Naive thymus-derived CD4-positive, alpha-beta T cell (primary cell): ENCODE measurements around the gene YLPM1. TPM values are rescaled to one million over a fixed set of nuclear protein-coding genes. Genes with fewer than 3 reads are reported as not detected.
"Not testable (repeated sequence)": the region's sequence is repeated elsewhere in the genome, so short reads cannot be mapped to it uniquely, and the experiment has no call there.

ENCODE experiments used
- ATAC-seq: fragments of 150-1000 bp; cut with Tn5 transposase; 2 replicates; pipeline ENCODE4 v1.10.0; 2021; ENCODE audit warnings: mild to moderate bottlenecking, moderate library complexity
- CTCF ChIA-PET: fragments of 350-600 bp; sonication (Branson Sonifier 250); formaldehyde crosslinking; loops from one replicate; lab custom pipeline; 2021; ENCODE audit warnings: antibody characterized with exemption; lab: Charles Lee
- POLR2A ChIA-PET: fragments of 350-600 bp; sonication (Branson Sonifier 250); formaldehyde crosslinking; loops from one replicate; lab custom pipeline; 2021; ENCODE audit warnings: antibody characterized with exemption, inconsistent platforms; lab: Charles Lee
- DNase-seq, 9 donors: peaks; one replicate each; pipeline versions ENCODE4 v3.0.0 to v3.0.0-alpha.2; 2020 to 2022; ENCODE audit warnings: mixed read lengths in 1 of 9
- H3K27ac ChIP-seq: one replicate; pipeline ENCODE4 v1.7.0; 2013; ENCODE audit warnings: mild to moderate bottlenecking, low read depth, low read length, moderate library complexity
- H3K27me3 ChIP-seq, 2 donors: one replicate each; pipeline ENCODE4 v1.7.0; 2013; ENCODE audit warnings: low read length in 2 of 2, mild to moderate bottlenecking in 2 of 2, moderate library complexity in 2 of 2; ENCODE audit not compliant: control insufficient read depth in 2 of 2, insufficient read depth in 2 of 2
- H3K36me3 ChIP-seq, 3 experiments: 1 replicate in 2 of 3; 2 replicates in 1 of 3; pipeline ENCODE4 v1.7.0; 2013; ENCODE audit warnings: low read length in 3 of 3, mild to moderate bottlenecking in 3 of 3, moderate library complexity in 1 of 3; ENCODE audit not compliant: insufficient read depth in 3 of 3, control insufficient read depth in 2 of 3
- H3K4me1 ChIP-seq, 2 donors: one replicate each; pipeline ENCODE4 v1.7.0; 2013; ENCODE audit warnings: low read length in 2 of 2, mild to moderate bottlenecking in 2 of 2, moderate library complexity in 1 of 2; ENCODE audit not compliant: control insufficient read depth in 2 of 2, insufficient read depth in 2 of 2
- H3K4me3 ChIP-seq: 2 replicates; pipeline ENCODE4 v1.7.0; 2013; ENCODE audit warnings: mild to moderate bottlenecking, low read length
- H3K9me3 ChIP-seq, 3 experiments: 1 replicate in 2 of 3; 2 replicates in 1 of 3; pipeline ENCODE4 v1.7.0; 2013; ENCODE audit warnings: low read length in 3 of 3; ENCODE audit not compliant: control insufficient read depth in 2 of 3
- H3K27ac Mint-ChIP-seq, 9 donors: one replicate each; pipeline ENCODE4 v1.8.0; 2020 to 2022; ENCODE audit warnings: mixed read lengths in 9 of 9, mild to moderate bottlenecking in 8 of 9, moderate library complexity in 5 of 9, inconsistent platforms in 2 of 9
- H3K27me3 Mint-ChIP-seq, 5 donors: one replicate each; pipeline ENCODE4 v1.8.0; 2021 to 2022; ENCODE audit warnings: mixed read lengths in 5 of 5, mild to moderate bottlenecking in 1 of 5
- H3K36me3 Mint-ChIP-seq, 5 donors: one replicate each; pipeline ENCODE4 v1.8.0; 2020 to 2022; ENCODE audit warnings: mixed read lengths in 5 of 5, mild to moderate bottlenecking in 3 of 5, inconsistent platforms in 1 of 5
- H3K4me1 Mint-ChIP-seq, 7 donors: one replicate each; pipeline ENCODE4 v1.8.0; 2020 to 2022; ENCODE audit warnings: mixed read lengths in 7 of 7, mild to moderate bottlenecking in 3 of 7, inconsistent platforms in 1 of 7
- H3K4me3 Mint-ChIP-seq, 10 donors: one replicate each; pipeline ENCODE4 v1.8.0; 2020 to 2022; ENCODE audit warnings: mild to moderate bottlenecking in 10 of 10, mixed read lengths in 10 of 10, moderate library complexity in 6 of 10, inconsistent platforms in 2 of 10
- H3K9me3 Mint-ChIP-seq, 11 donors: one replicate each; pipeline ENCODE4 v1.8.0; 2020 to 2022; ENCODE audit warnings: mixed read lengths in 11 of 11, mild to moderate bottlenecking in 4 of 11, inconsistent platforms in 1 of 11, moderate library complexity in 1 of 11
- intact Hi-C, 2 donors: fragments of 100-400 bp; cut with micrococcal nuclease; formaldehyde crosslinking; loops; one replicate each; pipeline ENCODE4 v1.15.1; 2023
- polyA plus RNA-seq, 2 donors: library from polyadenylated mRNA; unstranded; fragments of 300-500 nt; fragmentation: Illumina TruSeq; gene quantifications; one replicate each; pipeline ENCODE4 v1.2.3, GENCODE V29; 2021
- total RNA-seq, 6 experiments: library from RNA in 5 of 6; stranded (reverse) in 5 of 6; gene quantifications; 1 replicate in 5 of 6; 2 replicates in 1 of 6; pipeline ENCODE4 v1.2.3 and lab custom pipeline; 2021 to 2026

The YLPM1 gene
- total and polyA plus RNA-seq, 7 experiments from 2014 or later: 13.5 to 119 (median 94.8) TPM

GRCh38 chr14:74754899-74755298 lies 8.2 kb upstream of the YLPM1 start:
- DNase-seq: no peak
- H3K36me3 ChIP-seq: no peaks in the 10 kb centered on the region
- peaks cover 0 to 3% of the 10 kb centered on the region in 2 donors for H3K27me3 ChIP-seq
- no peaks in the 10 kb centered on the region for H3K9me3 ChIP-seq
- no peak overlapping the region for H3K4me3 ChIP-seq
- H3K27ac ChIP-seq: no peak overlapping the region
- no peaks in the 10 kb centered on the region for H3K4me1 ChIP-seq
- Mint-ChIP-seq H3K27me3 (no peaks in the 10 kb centered on the region), H3K4me1 (peaks cover 0 to 2% (median 0%) of the 10 kb centered on the region in 7 donors), H3K27ac (no peak overlapping the region), H3K4me3 (no peak overlapping the region), H3K9me3 (peaks cover 0 to 22% (median 11%) of the 10 kb centered on the region in 11 donors), H3K36me3 (peaks cover 4 to 15% (median 9%) of the 10 kb centered on the region in 5 donors)
- ATAC-seq: no peak
- POLR2A ChIA-PET: interaction anchor here (1.1 kb wide), 1 partner anchor 9 kb away, joined by 4 read pairs; no protein-coding TSS in a partner anchor
- intact Hi-C loops: no loop called here
- CTCF ChIA-PET: no interaction called here

- peaks cover 4 to 15% (median 9%) of the 10 kb centered on the region in 5 donors for H3K36me3 Mint-ChIP-seq
- peaks cover 0 to 22% (median 11%) of the 10 kb centered on the region in 11 donors for H3K9me3 Mint-ChIP-seq
- H3K4me3 ChIP-seq: no peak overlapping the region
- H3K4me3 Mint-ChIP-seq: no peak overlapping the region
- H3K27me3 Mint-ChIP-seq: peaks cover 0 to 2% (median 0%) of the 10 kb centered on the region in 5 donors
- no peak overlapping the region for H3K27ac Mint-ChIP-seq
- intact Hi-C loops: no loop called here
- H3K36me3 ChIP-seq: no peaks in the 10 kb centered on the region
- ChIA-PET CTCF (no interaction called here), POLR2A (interaction anchor here (0.6 to 0.7 kb wide), 2 partner anchors 97 to 417 kb away, joined by 3 read pairs; no protein-coding TSS in a partner anchor)
- peaks cover 0 to 3% (median 0%) of the 10 kb centered on the region in 7 donors for H3K4me1 Mint-ChIP-seq
- H3K4me1 ChIP-seq: no peaks in the 10 kb centered on the region
- no peaks in the 10 kb centered on the region for H3K9me3 ChIP-seq
- H3K27ac ChIP-seq: no peak overlapping the region
- ATAC-seq: no peak
- DNase-seq: no peak
- H3K27me3 ChIP-seq: peaks cover 0 to 3% of the 10 kb centered on the region in 2 donors
Observed at GRCh38 chr14:74756326-74756725, 6.8 kb upstream of the YLPM1 start.

- H3K27me3 Mint-ChIP-seq, DNase-seq, H3K4me1 ChIP-seq, H3K9me3 ChIP-seq, H3K36me3 Mint-ChIP-seq, POLR2A ChIA-PET, CTCF ChIA-PET, H3K4me3 Mint-ChIP-seq, intact Hi-C loops, H3K4me3 ChIP-seq, H3K27me3 ChIP-seq, H3K36me3 ChIP-seq, ATAC-seq, H3K9me3 Mint-ChIP-seq, H3K27ac ChIP-seq: not testable (repeated sequence)
- H3K27ac Mint-ChIP-seq: peak overlapping the region in 1 of 9 donors; percentile 46
- H3K4me1 Mint-ChIP-seq: peaks cover 8 to 17% (median 13%) of the 10 kb centered on the region in 7 donors
Observed at GRCh38 chr14:74758505-74758904, 4.6 kb upstream of the YLPM1 start.

- Histone ChIP-seq H3K27me3 (no peaks in the 10 kb centered on the region), H3K9me3 (no peaks in the 10 kb centered on the region), H3K4me3 (peak overlapping the region; percentile 58), H3K27ac (peak overlapping the region; percentile 93), H3K36me3 (peaks cover 0 to 6% (median 0%) of the 10 kb centered on the region in 3 experiments), H3K4me1 (peaks cover 31 to 38% of the 10 kb centered on the region in 2 donors)
- ATAC-seq: no peak
- peaks cover 0 to 28% (median 15%) of the 10 kb centered on the region in 5 donors for H3K36me3 Mint-ChIP-seq
- H3K27ac Mint-ChIP-seq: peak overlapping the region; percentile 87 to 97 (median 95)
- ChIA-PET CTCF (interaction anchor here (0.6 to 1.9 kb wide), 7 partner anchors 28 to 1046 kb away, joined by 3 to 14 read pairs (median 4); partner anchors contain the start of gene LTBP2), POLR2A (interaction anchor here (0.5 to 2.7 kb wide), 26 partner anchors 10 to 950 kb away, joined by 3 to 22 read pairs (median 4); partner anchors contain the start of gene LTBP2)
- peaks cover 49 to 63% (median 55%) of the 10 kb centered on the region in 7 donors for H3K4me1 Mint-ChIP-seq
- peak in 4 of 9 donors; percentile 8 to 25 (median 15) for DNase-seq
- peak overlapping the region; percentile 86 to 99 (median 95) for H3K4me3 Mint-ChIP-seq
- no peaks in the 10 kb centered on the region for H3K9me3 Mint-ChIP-seq
- peaks cover 0 to 2% (median 0%) of the 10 kb centered on the region in 5 donors for H3K27me3 Mint-ChIP-seq
- intact Hi-C loops: loop anchor here (1.0 to 10.0 kb wide), 17 partner anchors 29 to 1737 kb away; partner anchors contain the start of genes AREL1 (in 2 of the 2), EIF2B2 (in 2 of the 2), FCF1 (in 2 of the 2) and ISCA2 (in 2 of the 2)
Observed at GRCh38 chr14:74763803-74764531, 851 bp downstream of the YLPM1 start.

- POLR2A ChIA-PET: no interaction called here
- peaks cover 51 to 67% (median 61%) of the 10 kb centered on the region in 7 donors for H3K4me1 Mint-ChIP-seq
Observed at GRCh38 chr14:74765721-74766120, 2.6 kb downstream of the YLPM1 start.

GRCh38 chr14:74771399-74771798 lies 8.3 kb downstream of the YLPM1 start:
- Mint-ChIP-seq H3K4me1 (peaks cover 33 to 73% (median 56%) of the 10 kb centered on the region in 7 donors), H3K9me3 (no peaks in the 10 kb centered on the region), H3K36me3 (peaks cover 0 to 41% (median 16%) of the 10 kb centered on the region in 5 donors), H3K4me3 (peak overlapping the region in 3 of 10 donors; percentile 9 to 32 (median 26)), H3K27ac (peak overlapping the region in 5 of 9 donors; percentile 15 to 61 (median 34)), H3K27me3 (no peaks in the 10 kb centered on the region)
- H3K36me3 ChIP-seq: peaks cover 0 to 7% (median 0%) of the 10 kb centered on the region in 3 experiments
- peaks cover 3 to 20% of the 10 kb centered on the region in 2 donors for H3K4me1 ChIP-seq
- CTCF ChIA-PET: no interaction called here
- no peaks in the 10 kb centered on the region for H3K9me3 ChIP-seq
- no peak overlapping the region for H3K27ac ChIP-seq
- ATAC-seq: no peak
- POLR2A ChIA-PET: interaction anchor here (0.6 to 2.0 kb wide), 3 partner anchors 9 to 1085 kb away, joined by 3 to 5 read pairs (median 3); partner anchors contain the start of gene YLPM1
- no peak overlapping the region for H3K4me3 ChIP-seq
- intact Hi-C loops: no loop called here
- H3K27me3 ChIP-seq: no peaks in the 10 kb centered on the region
- no peak for DNase-seq

More at GRCh38 chr14:74765721-74766120, 2.6 kb downstream of the YLPM1 start:
- ATAC-seq (no peak), DNase-seq (peak in 7 of 9 donors; percentile 35 to 66 (median 40))
- Histone ChIP-seq H3K36me3 (peaks cover 0 to 6% (median 0%) of the 10 kb centered on the region in 3 experiments), H3K4me1 (peaks cover 32 to 38% of the 10 kb centered on the region in 2 donors), H3K27me3 (no peaks in the 10 kb centered on the region), H3K9me3 (no peaks in the 10 kb centered on the region), H3K4me3 (peak overlapping the region; percentile 58), H3K27ac (peak overlapping the region; percentile 93)
- Mint-ChIP-seq H3K9me3 (no peaks in the 10 kb centered on the region), H3K27me3 (no peaks in the 10 kb centered on the region), H3K4me3 (peak overlapping the region; percentile 86 to 99 (median 95)), H3K27ac (peak overlapping the region; percentile 5 to 97 (median 95)), H3K36me3 (peaks cover 0 to 28% (median 17%) of the 10 kb centered on the region in 5 donors)
- intact Hi-C loops: loop anchor here in 1 of 2 donors (10.0 kb wide), 1 partner anchor 479 kb away; no protein-coding TSS in a partner anchor
- CTCF ChIA-PET: no interaction called here
